H9 (cell line): ENCODE results near the gene CACNA1I. TPM values are rescaled to one million over a fixed set of nuclear protein-coding genes. Genes with fewer than 3 reads are reported as not detected.

Experiments used
- DNase-seq: peaks from one replicate; pipeline ENCODE4 v3.0.0-alpha.2; 2017
- H2AFZ ChIP-seq: one replicate; pipeline ENCODE4 v1.6.1; 2013; ENCODE audit warnings: mild to moderate bottlenecking, low read length, control low read depth, moderate library complexity
- H2AK5ac ChIP-seq: 2 replicates; pipeline ENCODE4 v1.6.1; 2013; ENCODE audit warnings: low read length, control low read depth, mixed read lengths; ENCODE audit not compliant: insufficient read length
- H2BK120ac ChIP-seq: one replicate; pipeline ENCODE4 v1.6.1; 2013; ENCODE audit warnings: low read depth, mild to moderate bottlenecking, low read length, control low read depth, inconsistent platforms; ENCODE audit not compliant: poor library complexity, severe bottlenecking
- H2BK12ac ChIP-seq: 2 replicates; pipeline ENCODE4 v1.6.1; 2013; ENCODE audit warnings: low read length, control low read depth, mixed read lengths, low read depth; ENCODE audit not compliant: insufficient read length
- H2BK15ac ChIP-seq: 2 replicates; pipeline ENCODE4 v1.6.1; 2013; ENCODE audit warnings: low read depth, low read length, control low read depth
- H2BK20ac ChIP-seq: one replicate; pipeline ENCODE4 v1.6.1; 2013; ENCODE audit warnings: low read depth, mild to moderate bottlenecking, low read length, control low read depth, inconsistent platforms; ENCODE audit not compliant: poor library complexity, severe bottlenecking
- H2BK5ac ChIP-seq: 2 replicates; pipeline ENCODE4 v1.6.1; 2013; ENCODE audit warnings: low read length, control low read depth, mixed read lengths; ENCODE audit not compliant: insufficient read length
- H3K14ac ChIP-seq: 2 replicates; pipeline ENCODE4 v1.6.1; 2013; ENCODE audit warnings: low read length, control low read depth; ENCODE audit not compliant: insufficient read depth
- H3K18ac ChIP-seq: 2 replicates; pipeline ENCODE4 v1.6.1; 2013; ENCODE audit warnings: low read depth, mild to moderate bottlenecking, mixed read lengths, low read length, control low read depth; ENCODE audit not compliant: insufficient read length
- H3K23ac ChIP-seq: 2 replicates; pipeline ENCODE4 v1.6.1; 2013; ENCODE audit warnings: low read length, control low read depth, mixed read lengths, low read depth; ENCODE audit not compliant: insufficient read length
- H3K23me2 ChIP-seq: 2 replicates; pipeline ENCODE4 v1.6.1; 2013; ENCODE audit warnings: low read depth, mild to moderate bottlenecking, mixed read lengths, low read length, control low read depth; ENCODE audit not compliant: insufficient read length, poor library complexity, severe bottlenecking
- H3K27ac ChIP-seq: 2 replicates; pipeline ENCODE4 v1.5.1; 2013; ENCODE audit warnings: low read length, control low read depth, mixed read lengths, low read depth; ENCODE audit not compliant: insufficient read length
- H3K27me3 ChIP-seq: 2 replicates; pipeline ENCODE4 v1.6.1; 2013; ENCODE audit warnings: low read length, control low read depth, inconsistent platforms; ENCODE audit not compliant: insufficient read depth
- H3K4ac ChIP-seq: 2 replicates; pipeline ENCODE4 v1.6.1; 2013; ENCODE audit warnings: low read depth, mild to moderate bottlenecking, control low read depth, inconsistent platforms, low read length, moderate library complexity
- H3K4me1 ChIP-seq: 2 replicates; pipeline ENCODE4 v1.6.1; 2013; ENCODE audit warnings: low read length, control low read depth, inconsistent platforms; ENCODE audit not compliant: insufficient read depth
- H3K4me2 ChIP-seq: 2 replicates; pipeline ENCODE4 v1.6.1; 2013; ENCODE audit warnings: low read length, control low read depth, mixed read lengths; ENCODE audit not compliant: insufficient read length, insufficient read depth
- H3K56ac ChIP-seq: 2 replicates; pipeline ENCODE4 v1.6.1; 2013; ENCODE audit warnings: low read depth, mild to moderate bottlenecking, mixed read lengths, low read length, control low read depth; ENCODE audit not compliant: insufficient read length
- H3K79me1 ChIP-seq: 2 replicates; pipeline ENCODE4 v1.6.1; 2013; ENCODE audit warnings: low read depth, mild to moderate bottlenecking, moderate library complexity, low read length, control low read depth, inconsistent platforms; ENCODE audit not compliant: insufficient read depth, poor library complexity, severe bottlenecking
- H3K79me2 ChIP-seq: 2 replicates; pipeline ENCODE4 v1.6.1; 2013; ENCODE audit warnings: low read length, control low read depth, inconsistent platforms; ENCODE audit not compliant: insufficient read depth
- H3K9ac ChIP-seq: 2 replicates; pipeline ENCODE4 v1.6.1; 2013; ENCODE audit warnings: low read length, control low read depth, mixed read lengths; ENCODE audit not compliant: insufficient read length; ENCODE audit errors: extremely low read depth
- H3K9me3 ChIP-seq: one replicate; pipeline ENCODE4 v1.6.1; 2013; ENCODE audit warnings: low read depth, low read length, inconsistent platforms; ENCODE audit not compliant: control insufficient read depth
- H3T11ph ChIP-seq: one replicate; pipeline ENCODE4 v1.6.1; 2013; ENCODE audit warnings: mild to moderate bottlenecking, low read length, control low read depth, inconsistent platforms
- H4K20me1 ChIP-seq: one replicate; pipeline ENCODE4 v1.6.1; 2013; ENCODE audit not compliant: control insufficient read depth, insufficient read length, insufficient read depth
- H4K5ac ChIP-seq: 2 replicates; pipeline ENCODE4 v1.6.1; 2013; ENCODE audit warnings: low read depth, mild to moderate bottlenecking, mixed read lengths, low read length, control low read depth; ENCODE audit not compliant: insufficient read length
- H4K8ac ChIP-seq: replicated peaks from 2 replicates; pipeline ENCODE4 v1.6.1; 2013; ENCODE audit warnings: low read length, control low read depth, mixed read lengths, low read depth; ENCODE audit not compliant: insufficient read length
- H4K91ac ChIP-seq: 2 replicates; pipeline ENCODE4 v1.6.1; 2013; ENCODE audit warnings: low read depth, mild to moderate bottlenecking, moderate library complexity, mixed read lengths, low read length, control low read depth; ENCODE audit not compliant: insufficient read length
- H3K27ac Mint-ChIP-seq, 3 experiments: 2 replicates in 2 of 3; 3 replicates in 1 of 3; pipeline ENCODE4 v1.8.0; 2020 to 2021; ENCODE audit warnings: mixed read lengths in 3 of 3, mild to moderate bottlenecking in 1 of 3, moderate library complexity in 1 of 3
- H3K27me3 Mint-ChIP-seq: 2 replicates; pipeline ENCODE4 v1.8.0; 2021; ENCODE audit warnings: low read depth, mild to moderate bottlenecking, moderate library complexity, mixed read lengths
- H3K36me3 Mint-ChIP-seq, 3 experiments: 2 replicates in 2 of 3; 3 replicates in 1 of 3; pipeline ENCODE4 v1.8.0; 2020 to 2021; ENCODE audit warnings: low read depth in 3 of 3, mixed read lengths in 3 of 3; ENCODE audit not compliant: insufficient read depth in 1 of 3
- H3K4me1 Mint-ChIP-seq, 2 experiments: 2 replicates each; pipeline ENCODE4 v1.8.0; 2020; ENCODE audit warnings: mixed read lengths in 2 of 2
- H3K4me3 Mint-ChIP-seq, 2 experiments: 2 replicates in 1 of 2; 3 replicates in 1 of 2; pipeline ENCODE4 v1.8.0; 2020 to 2021; ENCODE audit warnings: mild to moderate bottlenecking in 2 of 2, mixed read lengths in 2 of 2, moderate library complexity in 1 of 2
- H3K9me3 Mint-ChIP-seq, 2 experiments: 2 replicates in 1 of 2; 3 replicates in 1 of 2; pipeline ENCODE4 v1.8.0; 2020; ENCODE audit warnings: mild to moderate bottlenecking in 2 of 2, mixed read lengths in 2 of 2, moderate library complexity in 1 of 2
- WGBS: extraction: QIAGEN DNeasy Blood & Tissue Kit; methylation state at CpG from one replicate; pipeline ENCODE4 v1.1.7; 2013; ENCODE audit warnings: missing lambda C conversion rate, low lambda C conversion rate, mixed read lengths; ENCODE audit not compliant: insufficient read length; ENCODE audit errors: extremely low coverage; 5-methylcytosine and 5-hydroxymethylcytosine counted together
- total RNA-seq: library from RNA; stranded (reverse); gene quantifications from 2 replicates; pipeline ENCODE4 v1.2.1, GENCODE V29; 2021
- TF ChIP-seq, protein P1 (sequence below): fragments of 200-600 bp; sonication (generic); conservative IDR thresholded peaks from 3 replicates; pipeline ENCODE4 v1.8.0; 2021; ENCODE audit warnings: antibody characterized with exemption, mild to moderate bottlenecking

The CACNA1I gene
- total RNA-seq, 1 experiment from 2014 or later = 0.50 TPM

DNA sequence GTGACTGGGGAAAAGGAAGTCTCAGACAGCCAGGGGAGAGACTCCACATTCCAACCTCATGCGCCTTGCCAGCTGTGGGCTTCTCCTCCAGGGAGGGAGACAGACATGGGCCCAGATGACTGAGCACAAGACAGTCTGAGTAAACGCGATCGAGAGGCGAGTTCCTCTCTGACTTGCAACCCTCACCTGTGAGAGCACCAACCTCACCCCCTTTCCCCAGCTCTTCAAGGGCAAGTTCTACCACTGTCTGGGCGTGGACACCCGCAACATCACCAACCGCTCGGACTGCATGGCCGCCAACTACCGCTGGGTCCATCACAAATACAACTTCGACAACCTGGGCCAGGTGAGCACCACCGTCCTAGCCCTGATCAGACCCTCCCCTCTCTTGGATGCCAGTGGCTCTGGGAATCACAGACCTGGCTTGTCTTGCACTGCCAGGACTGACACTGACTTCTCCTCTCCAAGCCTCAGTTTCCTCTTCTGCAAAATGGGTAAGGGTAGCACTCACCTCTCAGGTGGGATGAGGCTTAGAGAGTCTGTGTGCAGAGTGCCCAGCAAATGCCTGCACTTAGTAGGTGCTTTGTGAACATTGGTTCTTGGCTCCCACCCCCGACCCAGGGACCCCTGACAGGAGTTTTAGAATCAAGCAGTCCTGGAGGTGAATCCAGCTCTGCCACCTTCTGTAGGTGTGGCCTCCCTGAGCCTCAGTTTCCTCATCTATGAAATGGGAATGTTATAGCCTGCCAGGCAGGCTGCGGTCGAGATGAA is 95.3 kb downstream of the CACNA1I start:
- Histone ChIP-seq H4K8ac (no peak overlapping the region), H4K5ac (no peak overlapping the region), H3K14ac (no peak overlapping the region), H4K20me1 (peaks cover 2% of the 10 kb centered on the region), H3K56ac (no peak overlapping the region), H3K79me2 (no peaks in the 10 kb centered on the region), H3K18ac (no peak overlapping the region), H2BK12ac (no peak overlapping the region), H2BK20ac (no peak overlapping the region), H2BK120ac (no peak overlapping the region), H2BK15ac (no peak overlapping the region), H3K23ac (no peak overlapping the region), H3K27ac (no peak overlapping the region), H2AFZ (no peak overlapping the region), H2AK5ac (no peak overlapping the region), H3K4ac (no peak overlapping the region), H2BK5ac (no peak overlapping the region), H3K23me2 (peaks cover 10% of the 10 kb centered on the region), H3K27me3 (peaks cover 4% of the 10 kb centered on the region; the same call in 1 of the 2 replicates), H3T11ph (no peak overlapping the region), H3K9me3 (no peaks in the 10 kb centered on the region), H3K4me2 (no peak overlapping the region), H3K79me1 (no peaks in the 10 kb centered on the region), H3K4me1 (no peaks in the 10 kb centered on the region; the same call in 1 of the 2 replicates), H3K9ac (no peak overlapping the region), H4K91ac (no peak overlapping the region)
- H3K4me1 Mint-ChIP-seq = peaks cover 25 to 29% of the 10 kb centered on the region in 2 experiments
- TF ChIP-seq, protein P1, sequence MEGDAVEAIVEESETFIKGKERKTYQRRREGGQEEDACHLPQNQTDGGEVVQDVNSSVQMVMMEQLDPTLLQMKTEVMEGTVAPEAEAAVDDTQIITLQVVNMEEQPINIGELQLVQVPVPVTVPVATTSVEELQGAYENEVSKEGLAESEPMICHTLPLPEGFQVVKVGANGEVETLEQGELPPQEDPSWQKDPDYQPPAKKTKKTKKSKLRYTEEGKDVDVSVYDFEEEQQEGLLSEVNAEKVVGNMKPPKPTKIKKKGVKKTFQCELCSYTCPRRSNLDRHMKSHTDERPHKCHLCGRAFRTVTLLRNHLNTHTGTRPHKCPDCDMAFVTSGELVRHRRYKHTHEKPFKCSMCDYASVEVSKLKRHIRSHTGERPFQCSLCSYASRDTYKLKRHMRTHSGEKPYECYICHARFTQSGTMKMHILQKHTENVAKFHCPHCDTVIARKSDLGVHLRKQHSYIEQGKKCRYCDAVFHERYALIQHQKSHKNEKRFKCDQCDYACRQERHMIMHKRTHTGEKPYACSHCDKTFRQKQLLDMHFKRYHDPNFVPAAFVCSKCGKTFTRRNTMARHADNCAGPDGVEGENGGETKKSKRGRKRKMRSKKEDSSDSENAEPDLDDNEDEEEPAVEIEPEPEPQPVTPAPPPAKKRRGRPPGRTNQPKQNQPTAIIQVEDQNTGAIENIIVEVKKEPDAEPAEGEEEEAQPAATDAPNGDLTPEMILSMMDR = no peak
- peaks cover 4 to 5% (median 5%) of the 10 kb centered on the region in 3 experiments; a peak in 6 of 7 replicates for H3K36me3 Mint-ChIP-seq
- peaks cover 0 to 3% of the 10 kb centered on the region in 2 experiments; a peak in 1 of 5 replicates for H3K9me3 Mint-ChIP-seq
- peaks cover 28% of the 10 kb centered on the region for H3K27me3 Mint-ChIP-seq
- no peak for DNase-seq
- H3K27ac Mint-ChIP-seq = peak overlapping the region in 2 of 3 experiments; percentile 30 to 53; a peak in 3 of 7 replicates
- no CpG with 5 or more reads among the region's 16 CpGs for WGBS
- peak overlapping the region in 1 of 2 experiments; percentile 76; a peak in 2 of 5 replicates for H3K4me3 Mint-ChIP-seq
